ENCODE measurements around the gene KATNAL1. TPM values are rescaled to one million over a fixed set of nuclear protein-coding genes. Genes with fewer than 3 reads are reported as not detected.
"Not testable (repeated sequence)": the region's sequence is repeated elsewhere in the genome, so short reads cannot be mapped to it uniquely, and the experiment has no call there.

Gene KATNAL1
- polyA plus RNA-seq, 1 donor, result 13.2 TPM

DNA sequence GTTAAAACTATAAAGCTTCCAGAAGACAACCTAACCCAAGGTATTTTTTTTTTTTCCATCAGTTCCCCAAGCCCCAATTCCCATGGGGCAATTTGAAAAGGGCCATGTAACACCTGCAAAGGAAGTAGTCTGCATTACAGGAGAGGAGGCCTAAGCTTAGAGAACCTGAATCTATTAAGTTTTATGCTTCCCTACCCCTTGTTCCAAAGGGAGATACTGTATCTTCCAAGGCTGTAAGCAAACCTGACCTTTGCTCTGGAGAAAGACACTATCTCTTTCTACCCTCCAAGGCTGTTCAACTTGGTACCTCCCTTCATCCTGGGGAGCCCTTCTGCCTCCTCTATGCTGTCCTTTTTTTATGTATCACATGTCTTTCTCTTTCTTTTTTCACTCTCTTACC is 15.0 kb downstream of the KATNAL1 start:
- no peak for DNase-seq (ENCODE audit: low read depth)

DNA sequence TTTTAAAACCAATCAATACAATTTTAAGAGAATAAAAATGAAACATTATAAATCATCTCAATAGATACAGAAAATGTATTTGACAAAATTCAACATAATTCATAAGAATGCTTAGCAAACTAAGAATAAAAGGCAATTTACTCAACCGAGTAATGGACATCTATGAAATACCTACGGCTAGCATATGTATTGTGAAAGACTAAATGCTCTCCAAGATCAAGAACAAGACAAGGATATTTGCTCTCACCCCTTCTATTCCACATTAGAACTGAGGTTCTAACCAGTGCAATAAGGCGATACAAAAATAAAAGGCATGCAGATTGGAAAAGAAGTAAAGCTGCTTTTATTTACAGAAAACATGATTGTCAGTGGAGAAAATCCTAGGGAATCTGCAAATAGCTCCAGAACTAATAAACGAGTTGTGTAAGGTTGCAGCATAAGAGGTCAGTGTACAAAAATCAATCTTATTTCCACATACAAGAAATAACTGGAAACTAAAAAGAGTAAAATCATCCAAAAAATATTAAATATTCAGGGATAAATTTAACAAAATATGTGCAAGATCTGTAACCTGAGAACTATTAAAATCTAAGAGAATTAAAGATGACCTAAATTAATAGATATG is 16.4 kb downstream of the KATNAL1 start:
- no peak for DNase-seq (ENCODE audit: low read depth)

DNA sequence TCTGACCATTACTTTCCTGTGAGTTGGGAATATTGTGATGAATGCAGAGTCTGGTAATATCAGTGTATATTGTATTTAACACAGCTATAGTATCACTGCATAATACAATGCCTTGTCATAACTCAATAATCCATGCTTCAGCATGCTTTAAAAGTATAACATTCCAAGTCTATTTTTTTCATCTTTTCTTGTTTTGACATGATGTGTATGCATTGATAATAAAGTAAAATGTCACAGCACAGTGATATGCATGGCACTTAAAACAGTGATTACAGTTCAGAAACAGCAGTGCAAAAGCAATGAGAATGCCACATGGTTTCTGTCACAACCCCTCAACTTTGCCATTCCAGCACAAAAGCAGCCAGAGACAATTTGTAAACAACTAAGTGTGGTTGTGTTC is 17.8 kb downstream of the KATNAL1 start:
- no peak for DNase-seq (ENCODE audit: low read depth)

DNA sequence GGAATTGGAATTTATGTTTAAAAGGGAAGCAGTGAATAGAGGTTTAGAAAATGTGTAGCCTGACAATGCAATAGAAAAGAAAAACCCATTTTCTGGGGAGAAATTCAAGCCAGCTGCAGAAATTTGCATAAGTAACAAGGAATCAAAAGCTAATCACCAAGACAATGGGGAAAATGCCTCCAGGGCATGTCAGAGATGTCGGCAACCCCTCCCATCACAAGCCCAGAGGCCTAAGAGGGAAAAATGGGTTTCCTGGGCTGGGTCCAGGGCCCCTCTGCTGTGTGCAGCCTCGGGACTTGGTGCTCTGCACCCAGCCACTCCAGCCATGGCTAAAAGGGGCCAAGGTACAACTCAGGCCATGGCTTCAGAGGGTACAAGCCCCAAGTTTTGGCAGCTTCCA is 21.3 kb downstream of the KATNAL1 start:
- not testable (repeated sequence) for DNase-seq (ENCODE audit: low read depth)

DNA sequence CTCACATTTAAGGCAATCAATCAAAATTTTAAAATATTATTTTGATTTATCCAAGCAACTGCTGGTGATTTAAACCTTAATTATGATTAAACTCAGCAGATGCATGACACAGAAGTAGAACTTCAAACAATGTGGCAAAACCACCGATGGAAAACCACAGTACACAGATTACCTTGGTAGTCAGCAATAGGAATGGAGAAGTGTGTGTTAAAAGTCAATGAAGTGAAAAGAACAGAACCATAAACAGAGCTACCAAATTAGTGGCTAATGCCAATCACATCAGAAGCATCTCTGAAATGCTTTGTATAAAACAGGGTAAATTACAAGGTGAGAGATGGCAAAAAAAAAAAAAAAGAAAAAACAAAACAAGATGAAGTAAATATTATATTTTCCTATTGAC is 31.2 kb downstream of the KATNAL1 start:
- no peak for DNase-seq (ENCODE audit: low read depth)

DNA sequence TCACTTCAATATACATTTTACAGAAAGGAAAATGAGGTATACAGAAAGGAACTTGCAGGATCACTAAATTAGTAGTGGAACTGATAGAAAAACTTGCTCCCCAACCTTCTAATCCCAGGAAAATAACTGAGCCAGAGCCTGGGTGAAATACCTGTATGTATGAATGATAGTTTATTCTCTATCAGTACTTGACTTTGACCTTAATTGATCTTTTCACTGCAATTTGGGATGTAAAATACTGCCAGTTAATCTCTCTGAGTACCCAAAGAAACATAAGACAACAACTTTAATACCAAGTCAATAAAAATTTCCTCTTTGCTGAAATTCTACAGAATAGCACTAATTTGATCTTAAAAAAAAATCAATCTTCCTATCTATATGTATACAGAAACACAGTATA is 33.3 kb downstream of the KATNAL1 start:
- no peak for DNase-seq (ENCODE audit: low read depth)

DNA sequence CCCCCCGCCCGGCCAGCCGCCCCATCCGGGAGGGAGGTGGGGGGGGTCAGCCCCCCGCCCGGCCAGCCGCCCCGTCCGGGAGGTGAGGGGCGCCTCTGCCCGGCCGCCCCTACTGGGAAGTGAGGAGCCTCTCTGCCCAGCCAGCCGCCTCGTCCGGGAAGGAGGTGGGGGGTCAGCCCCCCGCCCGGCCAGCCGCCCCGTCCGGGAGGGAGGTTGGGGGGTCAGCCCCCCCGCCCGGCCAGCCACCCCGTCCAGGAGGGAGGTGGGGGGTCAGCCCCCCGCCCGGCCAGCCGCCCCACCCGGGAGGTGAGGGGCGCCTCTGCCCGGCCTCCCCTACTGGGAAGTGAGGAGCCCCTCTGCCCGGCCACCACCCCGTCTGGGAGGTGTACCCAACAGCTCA is 37.3 kb downstream of the KATNAL1 start:
- not testable (repeated sequence) for DNase-seq (ENCODE audit: low read depth)

DNA sequence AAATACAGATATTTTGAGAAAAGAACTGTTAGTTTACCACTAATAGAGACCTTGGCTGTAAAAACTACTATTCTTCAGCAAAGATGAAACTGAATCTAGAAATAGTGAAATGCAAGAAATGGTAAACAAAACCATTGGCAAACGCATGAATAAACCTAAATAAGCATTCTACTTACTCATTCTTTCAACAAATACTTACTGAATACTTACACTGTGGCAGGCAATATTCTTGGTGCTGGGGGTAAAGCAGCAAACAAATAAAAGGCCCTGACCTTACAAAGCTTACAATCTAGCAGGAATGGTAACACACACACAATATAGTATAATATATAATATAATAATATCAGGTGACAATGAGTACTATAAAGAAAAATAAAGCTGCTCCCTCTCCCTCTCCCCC is 38.7 kb downstream of the KATNAL1 start:
- DNase-seq (ENCODE audit: low read depth), result no peak

DNA sequence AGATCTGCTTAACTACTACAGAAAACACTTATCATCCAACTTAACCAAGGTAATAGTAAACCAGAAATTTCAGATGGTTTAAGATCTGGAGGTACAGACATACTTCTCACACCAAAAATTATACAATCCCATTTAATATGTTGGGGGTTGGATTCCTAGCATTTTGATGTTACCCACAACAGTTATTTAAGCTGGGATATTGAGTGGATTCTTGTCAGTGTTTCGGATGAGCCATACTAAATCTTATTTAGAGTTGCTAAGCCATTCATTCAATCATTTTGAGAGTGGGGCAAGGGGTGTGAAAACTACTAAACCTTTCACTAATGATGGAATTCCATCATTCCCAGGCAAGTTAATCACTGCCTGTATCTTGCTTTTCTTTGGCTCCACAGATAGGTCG is 40.6 kb downstream of the KATNAL1 start:
- DNase-seq (ENCODE audit: low read depth), result no peak

DNA sequence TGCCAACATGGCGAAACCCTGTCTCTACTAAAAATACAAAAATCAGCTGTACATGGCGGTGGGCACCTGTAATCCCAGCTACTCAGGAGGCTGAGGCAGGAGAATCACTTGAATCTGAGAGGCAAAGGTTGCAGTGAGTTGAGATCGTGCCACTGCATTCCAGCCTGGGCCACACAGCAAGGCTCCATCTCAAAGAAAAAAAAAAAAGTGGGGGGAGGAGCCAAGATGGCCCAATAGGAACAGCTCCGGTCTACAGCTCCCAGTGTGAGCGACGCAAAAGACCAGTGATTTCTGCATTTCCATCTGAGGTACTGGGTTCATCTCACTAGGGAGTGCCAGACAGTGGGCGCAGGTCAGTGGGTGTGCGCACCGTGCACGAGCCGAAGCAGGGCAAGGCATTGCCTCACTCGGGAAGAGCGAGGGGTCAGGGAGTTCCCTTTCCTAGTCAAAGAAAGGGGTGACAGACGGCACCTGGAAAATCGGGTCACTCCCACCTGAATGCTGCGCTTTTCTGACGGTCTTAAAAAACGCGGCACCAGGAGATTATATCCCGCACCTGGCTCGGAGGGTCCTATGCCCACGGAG is 48.1 kb downstream of the KATNAL1 start:
- not testable (repeated sequence) for DNase-seq (ENCODE audit: low read depth)

DNA sequence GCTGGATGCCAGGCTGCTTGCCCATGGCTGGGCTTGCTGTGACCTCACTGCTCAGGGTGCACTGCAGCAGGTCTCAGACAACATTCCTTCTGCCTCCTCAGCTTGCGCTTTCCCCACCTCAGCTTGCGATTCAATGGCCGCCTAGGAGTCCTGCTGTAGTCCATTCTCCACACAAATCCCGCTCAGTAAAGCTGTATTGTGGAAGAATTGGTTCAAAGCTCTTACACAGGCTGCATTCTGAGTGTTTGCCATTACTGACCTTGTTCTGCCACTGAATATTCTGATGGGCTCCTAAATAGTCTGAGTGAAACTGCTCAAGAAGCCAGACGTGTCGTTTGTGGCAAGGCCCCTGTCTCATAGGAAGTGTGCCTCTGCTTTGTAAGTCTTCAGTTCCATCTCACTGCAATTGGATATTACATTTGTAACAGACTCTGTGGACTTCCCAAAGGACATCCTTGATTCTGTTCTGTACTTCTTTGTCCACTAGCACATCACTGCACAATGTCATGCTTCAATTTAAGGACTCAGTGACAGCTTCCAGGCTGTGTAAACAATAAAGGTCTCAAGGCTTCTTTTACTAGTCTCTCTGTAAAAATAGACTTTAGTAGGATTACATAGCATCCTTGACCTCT is 49.8 kb downstream of the KATNAL1 start:
- DNase-seq (ENCODE audit: low read depth), result no peak

DNA sequence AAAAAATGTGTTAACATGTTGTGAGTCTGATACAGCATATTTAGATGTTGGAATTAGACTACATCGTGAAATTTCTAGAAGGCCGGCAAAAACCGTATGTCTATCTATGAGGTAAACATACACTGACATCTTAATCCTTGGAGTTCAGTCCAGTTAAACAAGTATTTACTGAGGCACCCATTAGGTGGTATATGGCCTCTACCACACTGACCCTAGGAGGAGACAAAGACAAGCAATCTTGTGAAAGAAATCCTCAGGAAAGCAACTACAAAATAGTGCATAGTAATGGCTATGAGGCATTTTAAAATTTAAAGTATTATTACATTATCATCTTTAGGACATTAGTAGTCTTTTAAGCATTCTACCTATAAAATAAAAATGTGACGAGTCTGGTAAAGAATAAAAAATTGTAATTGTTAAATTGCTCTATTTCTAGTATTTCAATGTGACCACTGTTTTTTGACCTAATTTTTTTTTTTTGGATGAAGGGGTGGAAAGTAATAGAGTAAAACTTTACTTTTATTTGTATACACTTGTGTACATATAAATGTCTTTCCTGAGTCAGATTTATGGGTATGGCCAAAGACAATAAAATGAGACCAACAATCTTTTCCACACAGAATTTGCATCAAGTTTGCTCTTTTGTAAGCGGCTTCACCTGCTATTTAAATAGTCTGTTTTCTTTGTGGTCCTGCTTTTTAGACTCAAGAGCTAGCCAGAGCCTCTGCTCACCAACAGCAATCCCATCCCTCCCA is 50.5 kb downstream of the KATNAL1 start:
- DNase-seq (ENCODE audit: low read depth), result no peak

DNA sequence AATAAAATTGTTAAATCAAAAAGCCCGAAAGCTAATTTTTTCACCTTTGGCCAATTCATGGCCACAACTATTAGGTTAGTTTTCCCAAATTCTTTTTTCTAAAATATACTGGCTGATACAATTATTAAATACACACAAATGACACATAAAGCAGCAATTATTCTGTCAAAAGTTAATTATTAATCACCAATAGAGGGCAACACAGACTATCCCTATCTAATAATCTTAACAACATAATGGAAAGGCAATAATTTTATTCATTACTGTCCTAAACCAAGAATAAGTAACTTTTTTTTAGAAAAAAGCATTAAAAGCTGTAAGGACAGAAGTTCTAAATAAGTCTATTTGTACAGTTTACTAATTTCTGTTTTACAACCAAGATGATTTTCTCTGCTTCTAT is 51.7 kb downstream of the KATNAL1 start:
- no peak for DNase-seq (ENCODE audit: low read depth)

DNA sequence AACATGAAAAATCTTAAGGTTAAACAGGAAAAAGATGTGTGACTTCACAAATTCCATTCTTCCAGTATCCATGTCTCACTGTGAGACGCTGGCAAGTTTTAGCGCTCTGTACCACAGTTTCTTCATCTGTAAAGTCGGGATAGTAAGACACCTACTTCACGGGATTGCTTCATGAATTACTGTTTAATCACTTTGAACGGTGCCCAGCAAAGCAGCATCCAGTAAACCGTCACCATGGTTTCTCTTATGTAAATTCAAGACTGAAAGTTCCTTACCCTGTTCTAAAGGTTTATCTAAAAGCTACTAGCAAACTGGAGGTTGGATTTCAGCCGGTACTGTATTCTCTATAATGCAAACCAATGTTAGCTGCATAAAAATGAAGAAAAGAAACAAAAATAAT is 53.5 kb downstream of the KATNAL1 start:
- no peak for DNase-seq (ENCODE audit: low read depth)

DNA sequence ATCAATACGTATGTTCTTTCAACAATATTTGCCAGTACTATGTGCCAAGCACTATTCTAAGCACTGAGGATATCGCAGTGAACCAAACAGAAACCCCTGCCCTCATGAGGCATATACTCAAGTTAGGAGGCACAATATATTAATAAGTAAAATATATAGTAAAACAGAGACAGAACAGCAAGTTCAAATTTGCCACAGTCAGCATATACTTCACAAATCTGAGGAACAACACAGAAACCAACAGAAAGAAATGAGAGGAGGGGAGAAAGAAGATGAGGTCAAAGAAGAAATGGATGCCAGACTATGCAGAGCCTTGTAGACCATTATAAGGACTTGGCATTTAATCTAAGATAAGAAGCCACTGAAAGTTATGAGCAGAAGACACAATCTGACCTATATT is 59.9 kb downstream of the KATNAL1 start:
- no peak for DNase-seq (ENCODE audit: low read depth)

DNA sequence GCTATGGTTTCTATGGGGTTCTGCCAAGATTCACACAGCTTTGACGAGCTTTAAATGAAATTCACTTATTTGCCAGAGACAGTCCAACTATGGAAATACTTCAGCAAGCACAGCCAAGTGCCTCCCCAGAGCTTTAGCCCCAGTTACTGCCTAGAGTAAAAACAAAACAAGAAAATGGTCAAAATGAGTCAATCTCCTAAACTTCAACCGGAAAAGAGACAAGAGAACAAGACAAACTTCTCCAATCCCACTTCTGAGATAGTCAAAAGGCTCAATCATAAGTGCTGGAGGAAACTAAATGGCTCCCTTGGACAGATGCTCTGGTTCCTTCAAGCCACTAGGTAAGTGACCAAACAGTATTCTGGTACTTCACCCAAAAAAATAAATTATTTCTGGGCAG is 65.8 kb downstream of the KATNAL1 start:
- peak; percentile 47 for DNase-seq (ENCODE audit: low read depth)

DNA sequence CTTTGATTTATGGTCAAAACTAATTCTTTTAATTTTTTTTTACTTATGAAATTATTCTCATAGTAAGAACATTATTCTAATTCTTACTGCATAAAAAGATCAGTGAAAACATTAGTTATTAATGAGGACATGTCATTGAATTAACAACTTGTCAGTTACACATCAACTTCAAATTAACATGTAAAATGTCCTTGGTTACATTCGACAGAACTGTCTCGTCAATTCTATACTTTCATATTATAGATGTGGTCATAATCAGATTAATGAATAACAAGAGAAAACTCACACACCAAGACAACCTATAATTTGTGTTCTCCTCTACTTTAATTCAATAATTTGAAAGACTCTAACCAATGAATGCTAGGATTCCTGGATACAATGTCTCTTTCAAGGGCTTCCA is 66.7 kb downstream of the KATNAL1 start:
- DNase-seq (ENCODE audit: low read depth), result no peak

DNA sequence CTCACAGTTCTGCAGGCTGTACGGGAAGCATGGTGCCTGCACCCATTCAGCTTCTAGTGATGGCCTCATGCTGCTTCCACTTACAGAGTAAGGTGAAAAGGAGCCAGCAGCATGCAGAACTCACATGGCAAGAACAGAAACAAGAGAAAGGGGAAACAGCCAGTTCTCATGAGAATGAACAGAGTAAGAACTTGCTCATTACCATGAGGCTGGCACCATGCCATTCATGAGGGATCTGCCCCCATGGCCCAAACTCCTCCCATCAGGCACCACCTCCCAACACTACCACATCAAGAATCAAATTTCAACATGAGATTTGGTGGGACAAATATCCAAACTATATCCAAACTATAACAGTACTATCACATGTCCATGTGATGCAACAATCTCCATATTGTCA is 72.1 kb downstream of the KATNAL1 start:
- DNase-seq (ENCODE audit: low read depth), result no peak

DNA sequence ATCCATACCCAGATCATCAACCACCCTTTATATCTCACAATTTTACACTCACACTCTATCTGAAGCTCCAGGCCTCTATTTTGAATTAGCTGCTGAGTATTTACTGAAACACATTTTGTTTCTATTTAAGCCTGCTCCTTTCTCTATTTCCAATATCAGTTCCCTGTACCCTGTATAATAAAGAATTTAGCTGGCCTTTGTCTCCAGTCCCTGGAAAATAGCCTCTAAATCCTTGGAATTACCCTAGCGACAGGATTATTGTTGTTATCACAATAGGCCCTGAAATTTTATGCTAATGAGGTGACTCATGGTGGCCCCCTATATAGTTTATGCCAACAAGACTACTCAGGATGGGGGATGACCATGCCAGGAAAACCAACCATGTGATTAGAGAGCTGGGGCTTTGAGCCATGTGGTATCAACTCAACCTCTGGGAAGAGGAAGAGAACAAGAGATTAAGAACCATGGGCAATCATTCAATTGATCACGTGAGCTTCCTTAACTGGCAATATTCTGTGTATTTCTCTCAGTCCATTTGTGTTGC is 72.7 kb downstream of the KATNAL1 start:
- DNase-seq (ENCODE audit: low read depth), result no peak

DNA sequence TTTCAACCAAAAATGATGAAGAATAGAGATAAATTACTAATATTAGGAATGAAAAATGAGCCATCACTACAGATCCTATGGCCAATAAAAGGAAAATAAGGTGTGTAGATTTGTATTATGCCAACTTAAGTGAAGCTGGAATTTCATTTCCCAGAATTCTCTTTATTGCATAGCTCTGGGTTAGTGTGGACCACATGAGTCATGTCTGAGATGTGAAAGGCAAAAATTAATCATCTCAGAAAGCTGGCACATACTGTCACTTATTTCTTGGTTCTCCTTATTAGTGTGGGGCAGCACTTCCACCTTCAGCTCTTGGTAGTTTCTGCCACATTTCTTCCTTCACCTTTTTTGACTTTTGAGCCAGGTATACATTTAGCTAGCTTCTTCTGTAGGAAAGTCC is 82.6 kb downstream of the KATNAL1 start:
- DNase-seq (ENCODE audit: low read depth), result no peak

DNA sequence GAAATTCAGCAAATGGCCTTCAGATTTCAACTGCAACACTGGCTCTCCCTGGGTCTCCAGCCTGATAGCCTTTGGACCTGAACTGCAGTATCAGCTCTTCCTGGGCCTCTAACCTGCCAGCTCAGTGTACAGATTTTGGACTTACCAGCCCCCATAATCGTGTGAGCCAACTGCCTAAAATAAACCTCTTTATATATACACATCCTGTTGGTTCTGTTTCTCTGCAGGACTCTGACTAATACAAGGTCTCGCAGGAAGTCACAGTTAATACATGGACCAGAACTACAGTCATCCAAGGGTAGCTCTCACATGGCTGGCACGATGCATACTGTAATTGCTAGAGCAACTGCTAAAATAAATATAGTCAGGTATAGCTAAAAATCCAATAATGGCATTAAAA is 85.1 kb downstream of the KATNAL1 start:
- DNase-seq (ENCODE audit: low read depth), result no peak

DNA sequence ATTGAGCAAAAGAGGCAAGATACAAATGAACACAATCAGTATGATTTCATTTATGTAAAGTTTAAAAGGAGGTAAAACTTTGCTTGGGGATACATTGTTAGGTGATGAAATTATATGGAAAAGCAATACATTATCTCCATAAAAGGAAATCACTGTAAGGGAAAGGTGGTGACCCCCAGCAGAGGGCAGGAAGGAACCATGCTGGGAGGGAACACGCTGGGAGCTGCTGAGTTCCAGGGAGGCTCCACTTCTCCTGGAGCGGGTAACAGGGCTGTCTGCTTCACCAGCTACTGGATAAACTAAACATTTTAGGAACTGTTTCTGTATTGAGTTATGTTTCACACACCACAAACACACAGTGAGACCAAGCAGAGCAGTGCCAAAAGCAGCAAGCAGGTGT is 91.2 kb downstream of the KATNAL1 start:
- no peak for DNase-seq (ENCODE audit: low read depth)

DNA sequence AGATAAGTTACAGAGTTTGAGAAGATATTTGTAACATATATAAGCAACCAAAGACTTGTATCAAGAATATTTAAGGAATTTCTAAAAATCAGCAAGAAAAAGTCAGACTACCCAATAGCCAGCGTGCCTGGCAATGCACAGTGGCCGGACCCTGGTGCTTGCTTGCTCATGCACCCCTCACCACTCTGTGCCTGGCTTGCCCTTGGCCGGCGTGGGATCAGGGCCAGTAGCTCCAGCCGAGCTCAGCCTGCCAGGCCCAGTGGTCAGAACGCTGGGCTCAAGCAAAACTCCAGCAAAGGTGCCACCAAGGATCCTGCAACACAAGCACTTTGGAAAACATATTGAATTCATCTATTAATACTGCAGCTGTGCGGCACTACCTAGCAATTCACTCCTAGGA is 95.1 kb downstream of the KATNAL1 start:
- no peak for DNase-seq (ENCODE audit: low read depth)
